MM.1S (cell line): ENCODE measurements around the gene RARB.

Experiments used
- DNase-seq: peaks from one replicate; pipeline ENCODE4 v3.0.0-alpha.2; 2015
- H2AFZ ChIP-seq: fragments of 300-600 bp; sonication (generic); 2 replicates; pipeline ENCODE4 v1.6.0; 2016; ENCODE audit warnings: antibody characterized with exemption, low read length
- H3F3A ChIP-seq: fragments of 300-600 bp; sonication (generic); 2 replicates; pipeline ENCODE4 v1.6.1; 2016; ENCODE audit warnings: mild to moderate bottlenecking, antibody characterized with exemption, low read length, moderate library complexity, mixed read lengths; ENCODE audit not compliant: insufficient read depth
- H3K27ac ChIP-seq: fragments of 300-600 bp; sonication (generic); 2 replicates; pipeline ENCODE4 v1.5.1; 2016; ENCODE audit warnings: mild to moderate bottlenecking, low read length
- H3K27me3 ChIP-seq: fragments of 300-600 bp; sonication (generic); replicated peaks from 2 replicates; pipeline ENCODE4 v1.6.0; 2016; ENCODE audit warnings: low read length; ENCODE audit not compliant: insufficient read depth
- H3K36me3 ChIP-seq: fragments of 300-600 bp; sonication (generic); replicated peaks from 2 replicates; pipeline ENCODE4 v1.6.1; 2016; ENCODE audit warnings: mild to moderate bottlenecking, low read length, mixed read lengths; ENCODE audit not compliant: insufficient read depth
- H3K4me1 ChIP-seq: fragments of 300-600 bp; sonication (generic); 2 replicates; pipeline ENCODE4 v1.6.1; 2016; ENCODE audit warnings: low read length, mixed read lengths
- H3K4me2 ChIP-seq: fragments of 300-600 bp; sonication (generic); 2 replicates; pipeline ENCODE4 v1.6.0; 2016; ENCODE audit warnings: low read depth, low read length
- H3K4me3 ChIP-seq: fragments of 300-600 bp; sonication (generic); 2 replicates; pipeline ENCODE4 v1.5.1; 2016; ENCODE audit warnings: low read length, mixed read lengths
- H3K79me2 ChIP-seq: fragments of 300-600 bp; sonication (generic); 2 replicates; pipeline ENCODE4 v1.6.1; 2016; ENCODE audit warnings: mixed run types, low read length, mixed read lengths
- H3K9ac ChIP-seq: fragments of 300-600 bp; sonication (generic); 2 replicates; pipeline ENCODE4 v1.6.1; 2016; ENCODE audit warnings: low read length, mixed read lengths
- H3K9me2 ChIP-seq: fragments of 300-600 bp; sonication (generic); replicated peaks from 2 replicates; pipeline ENCODE4 v1.6.1; 2016; ENCODE audit warnings: mild to moderate bottlenecking, low read length, mixed read lengths; ENCODE audit not compliant: insufficient read depth
- H3K9me3 ChIP-seq: fragments of 300-600 bp; sonication (generic); replicated peaks from 2 replicates; pipeline ENCODE4 v1.6.1; 2016; ENCODE audit warnings: mild to moderate bottlenecking, low read length, mixed read lengths; ENCODE audit not compliant: insufficient read depth
- H4K20me1 ChIP-seq: fragments of 300-600 bp; sonication (generic); 2 replicates; pipeline ENCODE4 v1.6.1; 2016; ENCODE audit warnings: mild to moderate bottlenecking, low read length, moderate library complexity, mixed read lengths; ENCODE audit not compliant: insufficient read depth
- EZH2 ChIP-seq: fragments of 300-600 bp; sonication (generic); optimal IDR thresholded peaks from 2 replicates; pipeline ENCODE3; 2017; ENCODE audit warnings: low read depth, mild to moderate bottlenecking, antibody characterized with exemption, low read length, mixed read lengths
- EZH2phosphoT487 ChIP-seq: fragments of 300-600 bp; sonication (generic); IDR thresholded peaks from 2 replicates; pipeline ENCODE4 v1.6.1; 2018; ENCODE audit warnings: antibody characterized with exemption, low read length
- TF ChIP-seq, protein P1 (sequence below): fragments of 300-600 bp; sonication (generic); IDR thresholded peaks from 2 replicates; pipeline ENCODE4 v1.5.1; 2016; ENCODE audit warnings: antibody characterized with exemption, low read length, mixed read lengths

Gene RARB

DNA sequence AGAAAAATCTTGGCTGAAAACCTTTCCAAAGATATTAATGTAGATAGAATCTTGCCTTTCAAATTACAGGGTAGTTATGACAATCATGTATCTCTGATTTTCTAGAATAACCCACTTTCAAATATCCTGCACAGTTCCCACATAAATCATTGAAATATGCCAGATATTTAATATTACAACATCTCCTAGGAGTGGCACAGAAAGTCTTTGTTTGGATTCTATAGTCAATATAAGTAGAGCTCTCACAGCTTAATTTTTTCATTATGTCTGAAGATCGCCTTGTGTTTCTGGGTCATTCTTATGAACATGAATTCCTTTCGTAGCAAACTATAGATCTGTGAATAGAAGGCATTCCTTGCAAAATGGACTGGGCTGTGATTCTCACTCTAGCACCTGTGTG lies 5.0 kb downstream of the RARB start:
- no peak overlapping the region for H3K27ac ChIP-seq
- H3F3A ChIP-seq = no peaks in the 10 kb centered on the region
- H3K4me1 ChIP-seq = no peaks in the 10 kb centered on the region
- H3K9ac ChIP-seq = no peak overlapping the region
- no peaks in the 10 kb centered on the region for H3K27me3 ChIP-seq
- H3K36me3 ChIP-seq = no peaks in the 10 kb centered on the region
- no peak overlapping the region for H2AFZ ChIP-seq
- H3K79me2 ChIP-seq = no peaks in the 10 kb centered on the region
- H3K9me3 ChIP-seq = no peaks in the 10 kb centered on the region
- H3K4me2 ChIP-seq = no peak overlapping the region
- no peak for DNase-seq
- H3K9me2 ChIP-seq = no peaks in the 10 kb centered on the region; the same call in 1 of the 2 replicates
- no peak overlapping the region for H3K4me3 ChIP-seq
- TF ChIP-seq, protein P1, sequence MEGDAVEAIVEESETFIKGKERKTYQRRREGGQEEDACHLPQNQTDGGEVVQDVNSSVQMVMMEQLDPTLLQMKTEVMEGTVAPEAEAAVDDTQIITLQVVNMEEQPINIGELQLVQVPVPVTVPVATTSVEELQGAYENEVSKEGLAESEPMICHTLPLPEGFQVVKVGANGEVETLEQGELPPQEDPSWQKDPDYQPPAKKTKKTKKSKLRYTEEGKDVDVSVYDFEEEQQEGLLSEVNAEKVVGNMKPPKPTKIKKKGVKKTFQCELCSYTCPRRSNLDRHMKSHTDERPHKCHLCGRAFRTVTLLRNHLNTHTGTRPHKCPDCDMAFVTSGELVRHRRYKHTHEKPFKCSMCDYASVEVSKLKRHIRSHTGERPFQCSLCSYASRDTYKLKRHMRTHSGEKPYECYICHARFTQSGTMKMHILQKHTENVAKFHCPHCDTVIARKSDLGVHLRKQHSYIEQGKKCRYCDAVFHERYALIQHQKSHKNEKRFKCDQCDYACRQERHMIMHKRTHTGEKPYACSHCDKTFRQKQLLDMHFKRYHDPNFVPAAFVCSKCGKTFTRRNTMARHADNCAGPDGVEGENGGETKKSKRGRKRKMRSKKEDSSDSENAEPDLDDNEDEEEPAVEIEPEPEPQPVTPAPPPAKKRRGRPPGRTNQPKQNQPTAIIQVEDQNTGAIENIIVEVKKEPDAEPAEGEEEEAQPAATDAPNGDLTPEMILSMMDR = no peak
- TF ChIP-seq EZH2phosphoT487 = no peak
- TF ChIP-seq EZH2 = no peak
- H4K20me1 ChIP-seq = no peaks in the 10 kb centered on the region

DNA sequence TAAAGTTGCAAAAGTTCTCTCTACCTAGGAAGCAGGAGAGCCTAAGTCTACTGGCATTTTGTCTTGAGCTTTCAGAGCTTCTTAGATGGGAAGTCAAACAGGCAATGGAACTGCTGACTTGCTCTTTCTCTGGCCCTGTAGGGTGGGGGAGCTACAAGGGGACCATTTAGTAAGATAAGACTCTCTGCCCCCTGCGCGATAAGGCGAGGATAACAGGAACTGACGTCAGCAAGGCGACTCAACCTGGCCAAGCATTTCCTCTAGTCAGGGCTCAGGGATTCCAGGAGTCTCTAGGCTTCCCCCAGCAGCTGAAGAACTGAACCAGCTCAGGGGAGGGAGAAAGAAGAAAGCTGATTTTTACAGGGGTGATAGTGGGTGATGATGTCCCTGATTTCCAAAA lies 5.8 kb downstream of the RARB start:
- Histone ChIP-seq H2AFZ (no peak overlapping the region), H3K79me2 (no peaks in the 10 kb centered on the region)

DNA sequence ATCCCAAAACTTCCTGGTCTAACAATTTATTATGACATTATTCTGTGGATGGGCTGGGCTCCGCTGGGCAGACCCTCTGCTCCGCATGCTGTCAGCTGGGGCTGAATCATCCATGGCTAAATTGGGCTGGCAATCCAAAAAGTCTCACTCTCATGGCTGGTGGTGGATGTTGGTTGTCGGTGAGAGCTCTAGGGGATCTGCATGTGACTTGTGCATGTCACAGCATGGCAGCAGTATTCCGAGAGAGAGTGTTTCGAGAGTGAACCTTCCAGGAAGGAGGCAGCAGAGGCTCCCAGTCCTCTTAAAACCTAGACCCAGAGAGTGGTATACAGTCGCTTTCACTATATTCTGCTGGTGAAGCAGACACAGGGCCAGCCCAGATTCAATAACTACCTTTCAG lies 9.9 kb downstream of the RARB start:
- Histone ChIP-seq H3K9me3 (no peaks in the 10 kb centered on the region), H3K27ac (no peak overlapping the region), H3K4me2 (no peak overlapping the region), H3K4me3 (no peak overlapping the region), H4K20me1 (no peaks in the 10 kb centered on the region), H3K9ac (no peak overlapping the region), H3F3A (no peaks in the 10 kb centered on the region), H2AFZ (no peak overlapping the region), H3K9me2 (no peaks in the 10 kb centered on the region; the same call in 1 of the 2 replicates), H3K27me3 (no peaks in the 10 kb centered on the region), H3K4me1 (no peaks in the 10 kb centered on the region), H3K36me3 (no peaks in the 10 kb centered on the region), H3K79me2 (no peaks in the 10 kb centered on the region)
- no peak for DNase-seq
- TF ChIP-seq, protein P1 = no peak
- TF ChIP-seq EZH2 (no peak), EZH2phosphoT487 (no peak)

More for the DNA sequence above, 5.8 kb downstream of the RARB start:
- Histone ChIP-seq H3K27me3 (no peaks in the 10 kb centered on the region), H3K9ac (no peak overlapping the region), H3F3A (no peaks in the 10 kb centered on the region), H3K4me3 (no peak overlapping the region), H3K4me1 (no peaks in the 10 kb centered on the region), H3K36me3 (no peaks in the 10 kb centered on the region), H3K4me2 (no peak overlapping the region), H3K27ac (no peak overlapping the region), H3K9me2 (no peaks in the 10 kb centered on the region; the same call in 1 of the 2 replicates), H3K9me3 (no peaks in the 10 kb centered on the region), H4K20me1 (no peaks in the 10 kb centered on the region)
- no peak for DNase-seq
- TF ChIP-seq, protein P1 = no peak
- no peak for TF ChIP-seq EZH2
- no peak for TF ChIP-seq EZH2phosphoT487
